A549 (cell line): ENCODE results near the gene DYNC1I1.

Experiments used
- CHD4 ChIP-seq: fragments of 200-600 bp; sonication (generic); IDR thresholded peaks from 2 replicates; pipeline ENCODE4 v1.6.1; 2016; ENCODE audit warnings: antibody characterized with exemption, mild to moderate bottlenecking, borderline replicate concordance
- ESRRA ChIP-seq: fragments of 150-350 bp; IDR thresholded peaks from 2 replicates; pipeline ENCODE4 v1.6.1; 2014; ENCODE audit warnings: mild to moderate bottlenecking, low read length, borderline replicate concordance
- RAD21 ChIP-seq, 2 experiments: fragments of >200 bp in 1 of 2; sonication (Bioruptor Twin) in 1 of 2; formaldehyde crosslinking in 1 of 2; IDR thresholded peaks in 1 of 2; conservative IDR thresholded peaks in 1 of 2; 2 replicates in 1 of 2; 3 replicates in 1 of 2; pipeline ENCODE4 v1.6.1; 2012 to 2018; ENCODE audit warnings: inconsistent platforms in 1 of 2
- RFX5 ChIP-seq: fragments of 450-650 bp; IDR thresholded peaks from 2 replicates; pipeline ENCODE4 v1.7.1; 2014; ENCODE audit warnings: antibody characterized with exemption, mild to moderate bottlenecking, moderate library complexity
- TF ChIP-seq, protein P1 (sequence below): fragments of >200 bp; sonication (Bioruptor Twin); formaldehyde crosslinking; IDR thresholded peaks from 3 replicates; pipeline ENCODE4 v1.5.1; 2016

DNA sequence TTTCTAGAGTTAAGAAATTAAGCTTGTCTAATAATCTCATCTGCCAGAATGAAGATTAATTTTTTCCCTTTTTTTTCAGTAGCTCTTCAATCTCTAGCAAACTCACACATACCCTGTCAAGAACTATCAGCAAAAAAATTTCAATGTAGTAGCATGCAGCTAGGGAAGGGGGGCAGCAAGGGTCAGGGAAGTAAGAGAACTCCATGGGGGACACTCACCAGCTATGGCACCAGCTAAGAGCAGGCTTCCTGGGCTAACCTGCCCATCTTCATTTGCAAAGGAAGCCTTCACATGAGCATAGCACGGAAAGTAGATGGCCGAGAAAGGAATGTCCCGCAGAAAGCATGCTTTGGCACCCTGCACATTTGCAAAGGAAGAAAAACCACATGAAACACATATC is 359.2 kb downstream of the DYNC1I1 start:
- TF ChIP-seq RAD21 (conservative IDR thresholded peaks at IDR 0.05 in 1 of 2, IDR thresholded peaks at IDR 0.05 in 1 of 2) (no peak), RFX5 (no peak), CHD4 (no peak), ESRRA (no peak)
- TF ChIP-seq, protein P1, sequence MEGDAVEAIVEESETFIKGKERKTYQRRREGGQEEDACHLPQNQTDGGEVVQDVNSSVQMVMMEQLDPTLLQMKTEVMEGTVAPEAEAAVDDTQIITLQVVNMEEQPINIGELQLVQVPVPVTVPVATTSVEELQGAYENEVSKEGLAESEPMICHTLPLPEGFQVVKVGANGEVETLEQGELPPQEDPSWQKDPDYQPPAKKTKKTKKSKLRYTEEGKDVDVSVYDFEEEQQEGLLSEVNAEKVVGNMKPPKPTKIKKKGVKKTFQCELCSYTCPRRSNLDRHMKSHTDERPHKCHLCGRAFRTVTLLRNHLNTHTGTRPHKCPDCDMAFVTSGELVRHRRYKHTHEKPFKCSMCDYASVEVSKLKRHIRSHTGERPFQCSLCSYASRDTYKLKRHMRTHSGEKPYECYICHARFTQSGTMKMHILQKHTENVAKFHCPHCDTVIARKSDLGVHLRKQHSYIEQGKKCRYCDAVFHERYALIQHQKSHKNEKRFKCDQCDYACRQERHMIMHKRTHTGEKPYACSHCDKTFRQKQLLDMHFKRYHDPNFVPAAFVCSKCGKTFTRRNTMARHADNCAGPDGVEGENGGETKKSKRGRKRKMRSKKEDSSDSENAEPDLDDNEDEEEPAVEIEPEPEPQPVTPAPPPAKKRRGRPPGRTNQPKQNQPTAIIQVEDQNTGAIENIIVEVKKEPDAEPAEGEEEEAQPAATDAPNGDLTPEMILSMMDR = no peak
